HEK293 (cell line): Measurements from ENCODE around the gene LCORL.
A peak's percentile ranks its signal among the peaks of the same experiment; 100 is the strongest.
"Not testable (repeated sequence)": the region's sequence is repeated elsewhere in the genome, so short reads cannot be mapped to it uniquely, and the experiment has no call there.

Experiments
- CTCF ChIA-PET: fragments of 350-600 bp; formaldehyde crosslinking; extraction: SDS; loops from one replicate; lab custom pipeline; 2021; ENCODE audit warnings: antibody characterized with exemption; lab: Yijun Ruan, JAX
- POLR2A ChIA-PET: fragments of 300-600 bp; formaldehyde crosslinking; extraction: SDS; loops from one replicate; lab custom pipeline; 2020; ENCODE audit warnings: antibody characterized with exemption, inconsistent platforms; lab: Yijun Ruan, JAX
- H3K27ac ChIP-seq: fragments of 200-500 bp; sonication (Bioruptor generic); 2 replicates; pipeline ENCODE4 v1.5.1; 2014; ENCODE audit warnings: low read depth, low read length, control low read depth, inconsistent platforms; ENCODE audit errors: extremely low read depth
- H3K36me3 ChIP-seq, 2 experiments: fragments of 200-500 bp in 1 of 2; sonication (Bioruptor generic) in 1 of 2; 1 replicate in 1 of 2; 2 replicates in 1 of 2; pipeline ENCODE4 v1.5.1; 2014 to 2017; ENCODE audit warnings: inconsistent platforms in 2 of 2, low read length in 2 of 2; ENCODE audit not compliant: control insufficient read depth in 2 of 2, insufficient read depth in 1 of 2
- H3K4me1 ChIP-seq: fragments of 200-500 bp; sonication (Bioruptor generic); 2 replicates; pipeline ENCODE4 v1.5.1; 2014; ENCODE audit warnings: mild to moderate bottlenecking, low read length, inconsistent platforms; ENCODE audit not compliant: control insufficient read depth, insufficient read depth
- H3K4me3 ChIP-seq: 2 replicates; pipeline ENCODE4 v1.5.1; 2011; ENCODE audit warnings: low read depth, mild to moderate bottlenecking, control low read depth, low read length, moderate library complexity
- H3K9me3 ChIP-seq: fragments of 200-500 bp; sonication (Bioruptor generic); 2 replicates; pipeline ENCODE4 v1.5.1; 2014; ENCODE audit warnings: low read depth, low read length, inconsistent platforms; ENCODE audit not compliant: control insufficient read depth, insufficient read depth
- GLIS2 ChIP-seq: fragments of 450-650 bp; formaldehyde crosslinking; IDR thresholded peaks from 2 replicates; pipeline ENCODE4 v1.5.1; 2016; ENCODE audit warnings: missing biosample characterization, missing genetic modification characterization
- OSR2 ChIP-seq: fragments of 450-650 bp; formaldehyde crosslinking; IDR thresholded peaks from 2 replicates; pipeline ENCODE4 v1.5.1; 2016; ENCODE audit warnings: missing biosample characterization, missing genetic modification characterization
- ZBTB17 ChIP-seq: fragments of 450-650 bp; formaldehyde crosslinking; IDR thresholded peaks from 2 replicates; pipeline ENCODE4 v1.5.1; 2016; ENCODE audit warnings: missing biosample characterization, missing genetic modification characterization
- ZNF133 ChIP-seq: fragments of 450-650 bp; formaldehyde crosslinking; IDR thresholded peaks from 2 replicates; pipeline ENCODE4 v1.5.1; 2016; ENCODE audit warnings: missing biosample characterization, missing genetic modification characterization
- ZNF404 ChIP-seq: fragments of 450-650 bp; formaldehyde crosslinking; IDR thresholded peaks from 2 replicates; pipeline ENCODE4 v1.5.1; 2017; ENCODE audit warnings: missing biosample characterization, missing genetic modification characterization
- ZNF433 ChIP-seq: fragments of 450-650 bp; formaldehyde crosslinking; IDR thresholded peaks from 2 replicates; pipeline ENCODE4 v1.5.1; 2016; ENCODE audit warnings: missing biosample characterization, missing genetic modification characterization, low read depth
- ZNF621 ChIP-seq: fragments of 450-650 bp; formaldehyde crosslinking; IDR thresholded peaks from 2 replicates; pipeline ENCODE4 v1.5.1; 2017; ENCODE audit warnings: missing biosample characterization, missing genetic modification characterization
- TF ChIP-seq, protein P1 (sequence below): fragments of 450-650 bp; formaldehyde crosslinking; IDR thresholded peaks from 2 replicates; pipeline ENCODE4 v1.5.1; 2016; ENCODE audit warnings: missing biosample characterization, missing genetic modification characterization, borderline replicate concordance
- TF ChIP-seq, protein P2 (sequence below): fragments of 450-650 bp; formaldehyde crosslinking; IDR thresholded peaks from 2 replicates; pipeline ENCODE4 v1.5.1; 2016; ENCODE audit warnings: missing biosample characterization, missing genetic modification characterization
- TF ChIP-seq, protein P3 (sequence below): fragments of 450-650 bp; formaldehyde crosslinking; IDR thresholded peaks from 2 replicates; pipeline ENCODE4 v1.5.1; 2017; ENCODE audit warnings: missing biosample characterization, missing genetic modification characterization
- TF ChIP-seq, protein P4 (sequence below): fragments of 450-650 bp; formaldehyde crosslinking; IDR thresholded peaks from 2 replicates; pipeline ENCODE4 v1.5.1; 2016; ENCODE audit warnings: missing biosample characterization, missing genetic modification characterization

LCORL gene

DNA sequence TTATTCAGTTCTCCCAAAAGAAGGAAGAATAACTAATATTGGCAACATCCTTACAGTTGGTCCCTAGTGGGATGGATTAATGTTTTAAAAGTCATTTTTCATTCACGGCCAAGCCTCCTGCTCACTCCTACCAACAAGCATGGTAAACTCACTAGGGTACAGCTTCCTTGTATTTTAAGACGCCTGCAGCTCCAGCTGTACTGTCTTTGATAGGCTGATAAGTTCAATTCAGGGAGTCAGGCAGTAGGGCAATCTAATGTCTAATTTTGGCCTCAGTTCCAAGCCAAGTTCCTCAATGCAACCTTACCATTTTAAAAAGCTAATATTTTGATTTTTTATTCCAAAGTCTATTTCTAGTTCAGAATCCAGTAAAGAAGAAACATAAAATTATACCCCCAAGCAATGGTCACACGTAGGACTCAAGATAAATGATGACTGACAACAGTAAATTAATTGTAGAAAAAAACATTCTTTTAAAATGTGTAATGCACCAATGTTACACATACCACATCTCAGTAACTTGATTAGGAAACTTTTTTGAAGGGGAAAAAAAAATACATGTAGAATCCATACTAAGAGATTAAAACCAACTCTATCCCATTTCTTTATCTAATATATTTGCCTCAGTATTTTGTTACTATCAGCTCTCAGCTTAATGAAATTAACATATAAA lies 9.3 kb downstream of the LCORL start (continued):
- TF ChIP-seq, protein P1, sequence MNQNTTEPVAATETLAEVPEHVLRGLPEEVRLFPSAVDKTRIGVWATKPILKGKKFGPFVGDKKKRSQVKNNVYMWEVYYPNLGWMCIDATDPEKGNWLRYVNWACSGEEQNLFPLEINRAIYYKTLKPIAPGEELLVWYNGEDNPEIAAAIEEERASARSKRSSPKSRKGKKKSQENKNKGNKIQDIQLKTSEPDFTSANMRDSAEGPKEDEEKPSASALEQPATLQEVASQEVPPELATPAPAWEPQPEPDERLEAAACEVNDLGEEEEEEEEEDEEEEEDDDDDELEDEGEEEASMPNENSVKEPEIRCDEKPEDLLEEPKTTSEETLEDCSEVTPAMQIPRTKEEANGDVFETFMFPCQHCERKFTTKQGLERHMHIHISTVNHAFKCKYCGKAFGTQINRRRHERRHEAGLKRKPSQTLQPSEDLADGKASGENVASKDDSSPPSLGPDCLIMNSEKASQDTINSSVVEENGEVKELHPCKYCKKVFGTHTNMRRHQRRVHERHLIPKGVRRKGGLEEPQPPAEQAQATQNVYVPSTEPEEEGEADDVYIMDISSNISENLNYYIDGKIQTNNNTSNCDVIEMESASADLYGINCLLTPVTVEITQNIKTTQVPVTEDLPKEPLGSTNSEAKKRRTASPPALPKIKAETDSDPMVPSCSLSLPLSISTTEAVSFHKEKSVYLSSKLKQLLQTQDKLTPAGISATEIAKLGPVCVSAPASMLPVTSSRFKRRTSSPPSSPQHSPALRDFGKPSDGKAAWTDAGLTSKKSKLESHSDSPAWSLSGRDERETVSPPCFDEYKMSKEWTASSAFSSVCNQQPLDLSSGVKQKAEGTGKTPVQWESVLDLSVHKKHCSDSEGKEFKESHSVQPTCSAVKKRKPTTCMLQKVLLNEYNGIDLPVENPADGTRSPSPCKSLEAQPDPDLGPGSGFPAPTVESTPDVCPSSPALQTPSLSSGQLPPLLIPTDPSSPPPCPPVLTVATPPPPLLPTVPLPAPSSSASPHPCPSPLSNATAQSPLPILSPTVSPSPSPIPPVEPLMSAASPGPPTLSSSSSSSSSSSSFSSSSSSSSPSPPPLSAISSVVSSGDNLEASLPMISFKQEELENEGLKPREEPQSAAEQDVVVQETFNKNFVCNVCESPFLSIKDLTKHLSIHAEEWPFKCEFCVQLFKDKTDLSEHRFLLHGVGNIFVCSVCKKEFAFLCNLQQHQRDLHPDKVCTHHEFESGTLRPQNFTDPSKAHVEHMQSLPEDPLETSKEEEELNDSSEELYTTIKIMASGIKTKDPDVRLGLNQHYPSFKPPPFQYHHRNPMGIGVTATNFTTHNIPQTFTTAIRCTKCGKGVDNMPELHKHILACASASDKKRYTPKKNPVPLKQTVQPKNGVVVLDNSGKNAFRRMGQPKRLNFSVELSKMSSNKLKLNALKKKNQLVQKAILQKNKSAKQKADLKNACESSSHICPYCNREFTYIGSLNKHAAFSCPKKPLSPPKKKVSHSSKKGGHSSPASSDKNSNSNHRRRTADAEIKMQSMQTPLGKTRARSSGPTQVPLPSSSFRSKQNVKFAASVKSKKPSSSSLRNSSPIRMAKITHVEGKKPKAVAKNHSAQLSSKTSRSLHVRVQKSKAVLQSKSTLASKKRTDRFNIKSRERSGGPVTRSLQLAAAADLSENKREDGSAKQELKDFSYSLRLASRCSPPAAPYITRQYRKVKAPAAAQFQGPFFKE (tag by site-specific recombination) = no peak
- TF ChIP-seq, all 188 proteins: peak for 0

DNA sequence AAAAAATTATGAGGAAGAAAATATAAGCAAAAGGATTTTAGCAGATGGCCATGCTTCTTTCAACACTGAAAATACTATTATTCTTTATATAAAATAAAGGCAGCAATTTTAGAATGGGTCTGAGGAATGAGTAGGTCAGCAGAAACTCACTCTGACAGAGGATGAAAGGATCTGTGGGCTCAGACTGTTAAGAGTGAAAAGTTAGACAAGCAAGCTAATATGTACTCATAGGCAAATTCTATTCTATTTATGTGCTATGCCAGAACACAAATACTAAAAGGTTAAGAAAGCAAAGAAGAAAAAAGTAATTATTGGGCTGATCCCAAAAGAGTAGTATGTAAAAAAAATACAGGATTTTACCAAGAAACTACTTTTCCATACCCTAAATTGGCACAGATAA lies 13.9 kb downstream of the LCORL start:
- POLR2A ChIA-PET = no interaction called here
- CTCF ChIA-PET = no interaction called here
- Histone ChIP-seq H3K9me3 (no peaks in the 10 kb centered on the region), H3K27ac (no peak overlapping the region), H3K4me1 (no peaks in the 10 kb centered on the region), H3K36me3 (no peaks in the 10 kb centered on the region), H3K4me3 (no peak overlapping the region)
- TF ChIP-seq, protein P2, sequence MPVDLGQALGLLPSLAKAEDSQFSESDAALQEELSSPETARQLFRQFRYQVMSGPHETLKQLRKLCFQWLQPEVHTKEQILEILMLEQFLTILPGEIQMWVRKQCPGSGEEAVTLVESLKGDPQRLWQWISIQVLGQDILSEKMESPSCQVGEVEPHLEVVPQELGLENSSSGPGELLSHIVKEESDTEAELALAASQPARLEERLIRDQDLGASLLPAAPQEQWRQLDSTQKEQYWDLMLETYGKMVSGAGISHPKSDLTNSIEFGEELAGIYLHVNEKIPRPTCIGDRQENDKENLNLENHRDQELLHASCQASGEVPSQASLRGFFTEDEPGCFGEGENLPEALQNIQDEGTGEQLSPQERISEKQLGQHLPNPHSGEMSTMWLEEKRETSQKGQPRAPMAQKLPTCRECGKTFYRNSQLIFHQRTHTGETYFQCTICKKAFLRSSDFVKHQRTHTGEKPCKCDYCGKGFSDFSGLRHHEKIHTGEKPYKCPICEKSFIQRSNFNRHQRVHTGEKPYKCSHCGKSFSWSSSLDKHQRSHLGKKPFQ = no peak
- TF ChIP-seq OSR2 (tag by site-specific recombination) = no peak
- TF ChIP-seq ZNF404 = no peak
- TF ChIP-seq, protein P3, sequence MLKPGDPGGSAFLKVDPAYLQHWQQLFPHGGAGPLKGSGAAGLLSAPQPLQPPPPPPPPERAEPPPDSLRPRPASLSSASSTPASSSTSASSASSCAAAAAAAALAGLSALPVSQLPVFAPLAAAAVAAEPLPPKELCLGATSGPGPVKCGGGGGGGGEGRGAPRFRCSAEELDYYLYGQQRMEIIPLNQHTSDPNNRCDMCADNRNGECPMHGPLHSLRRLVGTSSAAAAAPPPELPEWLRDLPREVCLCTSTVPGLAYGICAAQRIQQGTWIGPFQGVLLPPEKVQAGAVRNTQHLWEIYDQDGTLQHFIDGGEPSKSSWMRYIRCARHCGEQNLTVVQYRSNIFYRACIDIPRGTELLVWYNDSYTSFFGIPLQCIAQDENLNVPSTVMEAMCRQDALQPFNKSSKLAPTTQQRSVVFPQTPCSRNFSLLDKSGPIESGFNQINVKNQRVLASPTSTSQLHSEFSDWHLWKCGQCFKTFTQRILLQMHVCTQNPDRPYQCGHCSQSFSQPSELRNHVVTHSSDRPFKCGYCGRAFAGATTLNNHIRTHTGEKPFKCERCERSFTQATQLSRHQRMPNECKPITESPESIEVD = no peak
- no peak for TF ChIP-seq ZBTB17 (tag by site-specific recombination)
- no peak for TF ChIP-seq ZNF433
- TF ChIP-seq GLIS2 (tag by site-specific recombination) = no peak
- no peak for TF ChIP-seq ZNF621 (tag by site-specific recombination)

DNA sequence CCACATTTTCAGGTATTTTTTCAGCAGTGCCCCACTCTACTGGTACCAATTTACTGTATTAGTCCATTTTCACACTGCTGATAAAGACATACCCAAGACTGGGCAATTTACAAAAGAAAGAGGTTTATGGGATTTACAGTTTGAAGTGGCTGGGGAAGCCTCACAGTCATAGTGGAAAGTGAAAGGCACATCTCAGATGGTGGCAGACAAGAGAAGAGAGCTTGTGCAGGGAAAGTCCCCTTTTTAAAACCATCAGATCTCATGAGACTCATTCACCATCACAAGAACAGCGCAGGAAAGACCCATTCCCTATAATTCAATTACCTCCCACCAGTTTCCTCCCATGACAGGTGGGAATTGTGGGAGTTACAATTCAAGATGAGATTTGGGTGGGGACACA lies 15.1 kb downstream of the LCORL start:
- POLR2A ChIA-PET, H3K4me1 ChIP-seq, H3K36me3 ChIP-seq, H3K9me3 ChIP-seq, H3K27ac ChIP-seq, CTCF ChIA-PET, H3K4me3 ChIP-seq: not testable (repeated sequence)

DNA sequence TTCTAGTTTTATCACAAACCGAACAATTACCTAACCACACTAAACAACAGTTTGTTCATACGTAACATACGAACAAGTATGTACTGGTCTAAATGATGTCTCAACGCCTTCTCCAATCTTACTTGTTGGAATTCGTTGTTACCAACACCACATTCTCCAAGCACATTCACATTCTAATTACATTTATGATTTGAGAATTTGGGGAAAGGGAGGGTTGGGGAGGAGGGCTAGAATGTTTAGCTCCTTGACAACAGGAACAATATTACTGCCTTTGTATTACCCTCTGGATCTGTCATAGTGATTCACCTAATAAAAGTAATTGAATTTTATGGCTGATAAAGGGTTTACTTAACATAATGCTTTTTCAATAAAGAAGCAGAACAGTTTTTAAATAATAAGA lies 24.4 kb downstream of the LCORL start:
- TF ChIP-seq ZNF133 (tag by site-specific recombination) = peak; percentile 57; the same call in 1 of the 2 replicates
- TF ChIP-seq, protein P4, sequence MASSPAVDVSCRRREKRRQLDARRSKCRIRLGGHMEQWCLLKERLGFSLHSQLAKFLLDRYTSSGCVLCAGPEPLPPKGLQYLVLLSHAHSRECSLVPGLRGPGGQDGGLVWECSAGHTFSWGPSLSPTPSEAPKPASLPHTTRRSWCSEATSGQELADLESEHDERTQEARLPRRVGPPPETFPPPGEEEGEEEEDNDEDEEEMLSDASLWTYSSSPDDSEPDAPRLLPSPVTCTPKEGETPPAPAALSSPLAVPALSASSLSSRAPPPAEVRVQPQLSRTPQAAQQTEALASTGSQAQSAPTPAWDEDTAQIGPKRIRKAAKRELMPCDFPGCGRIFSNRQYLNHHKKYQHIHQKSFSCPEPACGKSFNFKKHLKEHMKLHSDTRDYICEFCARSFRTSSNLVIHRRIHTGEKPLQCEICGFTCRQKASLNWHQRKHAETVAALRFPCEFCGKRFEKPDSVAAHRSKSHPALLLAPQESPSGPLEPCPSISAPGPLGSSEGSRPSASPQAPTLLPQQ (tag by site-specific recombination) = no peak
- ChIA-PET POLR2A (no interaction called here), CTCF (interaction anchor here (0.5 kb wide), 1 partner anchor 43 kb away, joined by 4 read pairs; no protein-coding TSS in a partner anchor)

More for the DNA sequence above, 24.4 kb downstream of the LCORL start:
- Histone ChIP-seq H3K27ac (no peak overlapping the region), H3K9me3 (no peaks in the 10 kb centered on the region), H3K4me1 (no peaks in the 10 kb centered on the region), H3K4me3 (no peak overlapping the region), H3K36me3 (no peaks in the 10 kb centered on the region)
